Nephron progenitor cell (in vitro differentiated cells): ENCODE measurements around the gene TOLLIP.

Experiments
- DNase-seq: peaks from one replicate; pipeline ENCODE4 v3.0.0; 2021
- H3K27ac Mint-ChIP-seq: 2 replicates; pipeline ENCODE4 v1.8.0; 2021; ENCODE audit warnings: mild to moderate bottlenecking, moderate library complexity, mixed read lengths
- H3K27me3 Mint-ChIP-seq: 2 replicates; pipeline ENCODE4 v1.8.0; 2021; ENCODE audit warnings: mild to moderate bottlenecking, low read depth, mixed read lengths; ENCODE audit not compliant: poor library complexity
- H3K36me3 Mint-ChIP-seq: 2 replicates; pipeline ENCODE4 v1.8.0; 2021; ENCODE audit warnings: low read depth, mixed read lengths
- H3K4me1 Mint-ChIP-seq: 2 replicates; pipeline ENCODE4 v1.8.0; 2021; ENCODE audit warnings: mixed read lengths
- H3K4me3 Mint-ChIP-seq: 2 replicates; pipeline ENCODE4 v1.8.0; 2021; ENCODE audit warnings: mild to moderate bottlenecking, moderate library complexity, mixed read lengths
- H3K9me3 Mint-ChIP-seq: 2 replicates; pipeline ENCODE4 v1.8.0; 2021; ENCODE audit warnings: mild to moderate bottlenecking, moderate library complexity, mixed read lengths
- CTCF ChIP-seq: fragments of 200-600 bp; sonication (generic); IDR thresholded peaks from 2 replicates; pipeline ENCODE4 v1.5.0; 2021; ENCODE audit warnings: antibody characterized with exemption

TOLLIP gene

GRCh38 chr11:1281974-1282365 is 27.5 kb downstream of the TOLLIP start:
- no peak for TF ChIP-seq CTCF
- Mint-ChIP-seq H3K36me3 (peaks cover 26% of the 10 kb centered on the region), H3K27ac (peak overlapping the region; percentile 95), H3K4me3 (no peak overlapping the region), H3K27me3 (no peaks in the 10 kb centered on the region), H3K4me1 (peaks cover 21% of the 10 kb centered on the region), H3K9me3 (no peaks in the 10 kb centered on the region)
- no peak for DNase-seq

- Mint-ChIP-seq H3K36me3 (peaks cover 25% of the 10 kb centered on the region), H3K27me3 (no peaks in the 10 kb centered on the region), H3K27ac (peak overlapping the region; percentile 95), H3K4me3 (no peak overlapping the region), H3K9me3 (no peaks in the 10 kb centered on the region), H3K4me1 (peaks cover 24% of the 10 kb centered on the region)
- DNase-seq, result no peak
- TF ChIP-seq CTCF, result no peak
These were observed 28.0 kb downstream of the TOLLIP start for GRCh38 chr11:1281326-1281973.

DNA sequence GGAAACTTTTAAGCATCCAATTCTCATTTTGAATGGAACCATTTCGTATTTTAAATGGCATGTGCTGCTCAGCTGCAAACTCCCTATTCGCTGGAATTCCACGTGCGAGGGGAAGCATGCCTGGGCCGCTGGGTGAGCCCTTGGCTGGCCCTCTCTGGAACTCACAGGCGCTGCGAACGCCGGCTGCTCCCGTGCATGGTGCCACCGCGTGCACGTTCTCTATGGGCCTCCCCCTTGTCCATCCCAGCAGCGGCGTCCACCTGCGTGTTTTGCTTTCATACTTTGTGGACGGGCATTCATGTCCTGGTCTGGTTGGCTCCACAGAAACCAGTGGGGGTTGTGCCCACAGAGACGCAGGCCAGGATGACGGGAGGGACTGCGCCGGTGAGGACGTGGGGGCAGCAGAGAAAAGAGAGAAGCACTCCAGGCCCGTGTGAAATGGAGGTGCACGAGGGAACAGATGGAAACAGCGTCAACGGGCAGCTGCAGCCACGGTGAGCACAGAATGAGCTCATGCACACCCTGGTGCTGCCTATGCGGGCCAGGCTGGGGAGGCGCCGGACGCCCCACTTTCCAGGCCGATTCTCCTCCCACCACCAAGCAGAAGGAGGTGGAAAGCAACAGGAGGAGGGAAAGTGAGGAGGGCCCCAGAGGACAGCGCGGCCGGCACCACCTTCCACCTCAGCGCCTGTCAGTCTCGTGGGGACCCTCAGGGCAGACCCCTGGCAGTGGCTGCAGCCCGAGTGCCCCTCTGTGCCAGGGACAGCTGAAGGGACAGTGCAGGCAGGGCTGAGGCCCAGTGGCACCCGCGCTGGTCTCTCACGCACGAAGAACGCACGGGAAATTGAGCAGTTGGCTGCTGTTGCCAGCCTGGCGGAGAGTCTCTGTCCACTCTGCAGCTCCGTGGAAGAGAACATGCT is 29.1 kb downstream of the TOLLIP start:
- Mint-ChIP-seq H3K27ac (peak overlapping the region; percentile 57), H3K4me3 (no peak overlapping the region), H3K4me1 (peaks cover 32% of the 10 kb centered on the region), H3K9me3 (no peaks in the 10 kb centered on the region), H3K27me3 (no peaks in the 10 kb centered on the region), H3K36me3 (peaks cover 16% of the 10 kb centered on the region)
- DNase-seq, result no peak
- no peak for TF ChIP-seq CTCF

DNA sequence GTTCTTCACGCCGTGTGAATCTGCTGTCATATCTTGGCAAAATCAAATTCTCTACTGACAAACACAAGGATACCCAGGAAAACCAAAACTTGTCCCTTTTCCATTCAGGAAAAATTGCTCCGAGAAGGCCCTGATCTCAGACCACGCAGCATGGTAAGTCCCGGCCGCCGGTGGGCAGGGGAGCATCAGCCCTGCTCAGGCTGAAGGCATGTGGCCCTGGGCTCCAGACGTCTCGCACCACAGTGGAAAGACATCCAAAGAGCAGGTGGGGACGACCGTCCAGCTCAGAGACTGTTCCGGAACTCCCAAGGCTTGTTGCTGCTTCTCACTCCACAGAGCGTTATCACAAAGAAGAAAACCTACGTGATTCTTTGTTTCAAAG is 29.8 kb downstream of the TOLLIP start:
- Mint-ChIP-seq H3K27ac (no peak overlapping the region), H3K36me3 (peaks cover 13% of the 10 kb centered on the region), H3K9me3 (no peaks in the 10 kb centered on the region), H3K27me3 (no peaks in the 10 kb centered on the region), H3K4me3 (no peak overlapping the region), H3K4me1 (peaks cover 36% of the 10 kb centered on the region)
- no peak for TF ChIP-seq CTCF
- no peak for DNase-seq

DNA sequence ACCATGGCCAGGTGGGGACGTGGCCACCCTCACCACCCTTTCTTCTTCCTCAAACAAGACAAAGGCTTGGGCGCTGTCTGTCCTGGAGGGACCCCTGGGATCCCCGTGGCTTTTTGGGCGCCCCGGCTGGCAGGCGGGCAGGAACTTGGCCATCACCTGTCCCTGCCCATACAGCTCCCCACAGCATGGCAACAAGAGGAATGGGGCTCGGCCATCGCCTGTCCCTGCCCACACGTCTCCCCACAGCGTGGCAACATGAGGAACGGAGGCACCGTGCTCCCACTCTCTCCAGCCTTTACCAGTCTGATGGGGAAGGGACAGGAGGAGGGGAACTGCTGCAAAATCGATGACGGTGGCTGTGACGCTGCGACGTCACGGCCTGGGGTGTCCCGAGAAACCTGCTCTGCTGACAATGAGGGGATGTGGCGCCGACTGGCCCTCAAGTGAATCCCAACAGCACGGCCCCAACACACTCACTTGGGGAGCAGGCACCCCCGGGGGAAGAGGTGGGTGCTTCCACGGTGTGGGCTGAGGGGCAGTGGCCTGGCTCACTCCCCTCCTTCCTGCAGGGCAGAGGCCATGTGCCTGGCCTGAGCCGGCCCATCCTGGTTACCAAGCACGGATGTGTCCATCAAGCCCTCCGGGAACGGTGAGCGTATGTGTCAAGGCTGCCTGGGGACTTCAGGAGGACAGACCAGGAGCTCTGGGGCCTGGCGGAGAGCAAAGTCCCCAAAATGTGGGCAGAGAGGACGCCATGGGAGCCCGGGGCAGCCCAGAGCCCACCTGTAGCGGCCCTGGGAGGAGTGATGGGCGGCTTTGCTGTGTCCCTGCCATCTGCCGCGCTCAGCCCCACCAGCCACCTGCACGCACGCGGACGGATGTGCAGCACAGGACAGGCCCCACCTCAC is 30.4 kb downstream of the TOLLIP start:
- no peaks in the 10 kb centered on the region for H3K27me3 Mint-ChIP-seq
- H3K36me3 Mint-ChIP-seq, result peaks cover 15% of the 10 kb centered on the region
- no peak for TF ChIP-seq CTCF
- no peak for DNase-seq
- H3K4me1 Mint-ChIP-seq, result peaks cover 36% of the 10 kb centered on the region
- no peak overlapping the region for H3K27ac Mint-ChIP-seq
- H3K9me3 Mint-ChIP-seq, result no peaks in the 10 kb centered on the region
- H3K4me3 Mint-ChIP-seq, result no peak overlapping the region
